Calu3 (cell line): ENCODE data around the gene RHOBTB1. TPM values are rescaled to one million over a fixed set of nuclear protein-coding genes. Genes with fewer than 3 reads are reported as not detected.

ENCODE experiments used
- BruUV-seq: library from RNA; stranded (reverse); fragments of 400-500 nt; replicated peaks from 2 replicates; lab custom pipeline; 2021; lab: Mats Ljungman, UMichigan
- CTCF ChIA-PET: fragments of 300-600 bp; sonication (Branson Sonifier 250); formaldehyde crosslinking; loops from one replicate; lab custom pipeline; 2022; ENCODE audit warnings: antibody characterized with exemption; lab: Charles Lee
- DNase-seq: peaks from one replicate; pipeline ENCODE4 v3.0.0; 2022
- H3K27ac Mint-ChIP-seq: one replicate; pipeline ENCODE4 v1.8.0; 2022; ENCODE audit warnings: mixed read lengths; ENCODE audit not compliant: unreplicated experiment
- H3K27me3 Mint-ChIP-seq: one replicate; pipeline ENCODE4 v1.8.0; 2022; ENCODE audit warnings: mixed read lengths; ENCODE audit not compliant: unreplicated experiment
- H3K36me3 Mint-ChIP-seq: one replicate; pipeline ENCODE4 v1.8.0; 2022; ENCODE audit warnings: mild to moderate bottlenecking, moderate library complexity, mixed read lengths; ENCODE audit not compliant: insufficient read depth, unreplicated experiment
- H3K4me1 Mint-ChIP-seq: one replicate; pipeline ENCODE4 v1.8.0; 2022; ENCODE audit warnings: mild to moderate bottlenecking, low read depth, mixed read lengths; ENCODE audit not compliant: unreplicated experiment
- H3K4me3 Mint-ChIP-seq: one replicate; pipeline ENCODE4 v1.8.0; 2022; ENCODE audit warnings: mild to moderate bottlenecking, low read depth, moderate library complexity, mixed read lengths; ENCODE audit not compliant: unreplicated experiment
- H3K9me3 Mint-ChIP-seq: one replicate; pipeline ENCODE4 v1.8.0; 2022; ENCODE audit warnings: low read depth, mixed read lengths; ENCODE audit not compliant: unreplicated experiment
- intact Hi-C: fragments of 100-400 bp; cut with micrococcal nuclease; formaldehyde crosslinking; loops from one replicate; pipeline ENCODE4 v1.10.0; 2022; ENCODE audit not compliant: unreplicated experiment
- total RNA-seq: library from RNA; stranded (reverse); gene quantifications from 2 replicates; pipeline ENCODE4 v1.2.3, GENCODE V29; 2022
- TF ChIP-seq, protein P1 (sequence below): fragments of 200-600 bp; IDR thresholded peaks from one replicate; pipeline ENCODE4 v1.8.0; 2022; ENCODE audit warnings: antibody characterized with exemption; ENCODE audit not compliant: unreplicated experiment

RHOBTB1 gene
- total RNA-seq, 1 experiment from 2014 or later, result 9.8 TPM

DNA sequence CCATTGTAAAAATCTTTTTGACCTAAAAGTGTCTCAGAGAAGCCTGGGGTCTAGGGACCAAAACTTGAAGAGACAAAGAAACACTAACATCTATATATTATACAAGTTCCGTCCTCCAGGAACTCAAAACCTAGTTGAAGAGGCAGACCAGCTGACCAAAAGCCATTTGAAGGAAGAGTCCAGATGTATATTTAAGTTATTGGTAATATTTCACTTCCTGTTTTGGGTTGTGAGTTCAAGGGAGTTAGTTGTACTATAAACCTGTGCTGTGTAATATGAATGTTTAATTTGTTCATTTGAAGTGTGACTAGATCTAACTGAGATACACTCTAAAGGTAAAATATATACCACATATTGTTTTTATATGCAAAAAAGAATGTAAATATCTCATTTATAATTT is 120.7 kb downstream of the RHOBTB1 start:
- no TSS peak for BruUV-seq
- intact Hi-C loops, result no loop called here
- TF ChIP-seq, protein P1, sequence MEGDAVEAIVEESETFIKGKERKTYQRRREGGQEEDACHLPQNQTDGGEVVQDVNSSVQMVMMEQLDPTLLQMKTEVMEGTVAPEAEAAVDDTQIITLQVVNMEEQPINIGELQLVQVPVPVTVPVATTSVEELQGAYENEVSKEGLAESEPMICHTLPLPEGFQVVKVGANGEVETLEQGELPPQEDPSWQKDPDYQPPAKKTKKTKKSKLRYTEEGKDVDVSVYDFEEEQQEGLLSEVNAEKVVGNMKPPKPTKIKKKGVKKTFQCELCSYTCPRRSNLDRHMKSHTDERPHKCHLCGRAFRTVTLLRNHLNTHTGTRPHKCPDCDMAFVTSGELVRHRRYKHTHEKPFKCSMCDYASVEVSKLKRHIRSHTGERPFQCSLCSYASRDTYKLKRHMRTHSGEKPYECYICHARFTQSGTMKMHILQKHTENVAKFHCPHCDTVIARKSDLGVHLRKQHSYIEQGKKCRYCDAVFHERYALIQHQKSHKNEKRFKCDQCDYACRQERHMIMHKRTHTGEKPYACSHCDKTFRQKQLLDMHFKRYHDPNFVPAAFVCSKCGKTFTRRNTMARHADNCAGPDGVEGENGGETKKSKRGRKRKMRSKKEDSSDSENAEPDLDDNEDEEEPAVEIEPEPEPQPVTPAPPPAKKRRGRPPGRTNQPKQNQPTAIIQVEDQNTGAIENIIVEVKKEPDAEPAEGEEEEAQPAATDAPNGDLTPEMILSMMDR, result no peak
- H3K27ac Mint-ChIP-seq, result no peak overlapping the region
- no peaks in the 10 kb centered on the region for H3K36me3 Mint-ChIP-seq
- H3K4me3 Mint-ChIP-seq, result no peak overlapping the region
- H3K27me3 Mint-ChIP-seq, result no peaks in the 10 kb centered on the region
- peaks cover 6% of the 10 kb centered on the region for H3K4me1 Mint-ChIP-seq
- no peak for DNase-seq
- CTCF ChIA-PET, result interaction anchor here (0.7 kb wide), 1 partner anchor 15 kb away, joined by 5 read pairs; no protein-coding TSS in a partner anchor
- H3K9me3 Mint-ChIP-seq, result no peaks in the 10 kb centered on the region

DNA sequence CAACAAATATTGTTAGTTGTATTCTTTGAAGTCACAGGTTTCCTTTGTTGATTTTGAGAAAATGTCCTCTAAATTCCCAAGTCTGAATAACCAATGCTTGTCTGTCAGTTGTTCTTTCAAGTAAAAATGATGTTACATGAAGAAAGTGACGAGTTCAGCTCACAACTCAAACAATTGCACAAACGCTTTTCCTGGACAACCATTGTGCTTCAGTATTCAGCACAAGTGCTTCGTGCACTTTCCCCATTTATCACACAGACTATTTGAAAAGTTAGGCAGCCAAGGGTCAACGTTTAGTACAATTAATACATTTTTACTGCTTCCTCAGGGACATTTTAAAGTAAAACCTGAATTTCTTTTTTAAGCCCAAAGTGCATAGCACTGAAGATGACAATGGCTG is 121.2 kb downstream of the RHOBTB1 start:
- no peaks in the 10 kb centered on the region for H3K9me3 Mint-ChIP-seq
- H3K27me3 Mint-ChIP-seq, result no peaks in the 10 kb centered on the region
- CTCF ChIA-PET, result no interaction called here
- no peak overlapping the region for H3K4me3 Mint-ChIP-seq
- TF ChIP-seq, protein P1, result no peak
- no peaks in the 10 kb centered on the region for H3K36me3 Mint-ChIP-seq
- intact Hi-C loops, result no loop called here
- BruUV-seq, result no TSS peak
- peaks cover under 1% of the 10 kb centered on the region for H3K4me1 Mint-ChIP-seq
- no peak overlapping the region for H3K27ac Mint-ChIP-seq
- no peak for DNase-seq

DNA sequence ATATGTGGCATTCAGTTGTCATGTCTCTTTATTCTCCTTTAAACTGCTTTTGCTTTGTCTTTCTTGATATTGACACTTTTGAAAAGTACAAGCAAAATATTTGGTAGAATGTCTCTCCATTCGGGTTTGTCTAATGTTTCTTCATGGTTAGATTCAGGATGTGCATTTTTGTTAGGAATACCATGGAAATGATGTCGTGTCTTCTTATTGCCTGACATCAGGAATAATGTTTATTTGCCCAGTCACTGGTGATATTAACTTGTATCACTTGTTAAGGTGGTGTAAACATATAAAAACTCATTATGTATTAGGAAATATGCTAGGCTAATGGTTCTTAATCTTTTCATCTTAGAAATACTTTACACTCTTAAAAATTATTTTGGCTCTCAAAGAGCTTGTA is 122.3 kb downstream of the RHOBTB1 start:
- H3K27me3 Mint-ChIP-seq, result no peaks in the 10 kb centered on the region
- BruUV-seq, result no TSS peak
- TF ChIP-seq, protein P1, result no peak
- no peaks in the 10 kb centered on the region for H3K36me3 Mint-ChIP-seq
- H3K9me3 Mint-ChIP-seq, result no peaks in the 10 kb centered on the region
- H3K4me3 Mint-ChIP-seq, result no peak overlapping the region
- no peak for DNase-seq
- CTCF ChIA-PET, result no interaction called here
- no peak overlapping the region for H3K27ac Mint-ChIP-seq
- no peaks in the 10 kb centered on the region for H3K4me1 Mint-ChIP-seq
- intact Hi-C loops, result no loop called here

DNA sequence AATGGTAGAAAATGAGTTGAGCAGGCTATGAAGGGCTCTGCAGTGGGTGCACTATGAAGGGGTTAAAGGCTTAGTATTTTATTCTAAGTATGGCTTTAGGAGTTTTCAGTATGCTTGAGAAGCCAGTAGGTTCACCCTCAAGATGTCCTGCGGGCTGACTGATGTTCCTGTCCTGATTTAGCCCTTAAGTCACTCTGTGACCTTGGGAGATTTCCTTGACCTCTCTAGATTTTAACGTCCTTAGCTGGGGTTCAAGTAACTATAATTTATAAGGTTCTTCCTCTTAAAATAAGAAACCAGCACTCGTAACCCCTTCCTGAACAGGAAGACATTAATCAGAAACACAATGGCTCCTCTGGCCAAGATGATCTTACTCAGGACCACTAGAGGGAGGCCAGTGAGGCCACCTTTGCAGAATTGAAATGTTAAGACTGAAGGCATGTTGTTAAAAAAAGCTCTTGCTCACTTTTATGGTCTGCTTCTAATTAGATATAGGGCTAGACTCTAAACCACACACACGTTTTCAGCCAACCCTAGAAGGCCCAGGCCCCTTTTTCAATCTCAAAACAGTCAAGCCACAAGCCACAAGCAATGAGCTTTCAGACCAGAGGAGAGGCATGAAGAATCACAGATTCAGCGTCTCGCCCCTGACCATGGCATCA is 123.8 kb downstream of the RHOBTB1 start:
- DNase-seq, result no peak
- H3K9me3 Mint-ChIP-seq, result no peaks in the 10 kb centered on the region
- no peak overlapping the region for H3K4me3 Mint-ChIP-seq
- intact Hi-C loops, result no loop called here
- no peaks in the 10 kb centered on the region for H3K36me3 Mint-ChIP-seq
- no TSS peak for BruUV-seq
- no peaks in the 10 kb centered on the region for H3K27me3 Mint-ChIP-seq
- CTCF ChIA-PET, result interaction anchor here (0.6 to 1.4 kb wide), 2 partner anchors 144 to 452 kb away, joined by 3 to 5 read pairs; no protein-coding TSS in a partner anchor
- no peak overlapping the region for H3K27ac Mint-ChIP-seq
- TF ChIP-seq, protein P1, result peak; percentile 35
- no peaks in the 10 kb centered on the region for H3K4me1 Mint-ChIP-seq

Other genes starting within 250 kb of the RHOBTB1 start
- gene CDK1, start 165.7 kb downstream of the RHOBTB1 start, total RNA-seq, result 125 and 140 TPM in 2 replicates